ENCODE data around the gene CLEC11A. TPM values are rescaled to one million over a fixed set of nuclear protein-coding genes. Genes with fewer than 3 reads are reported as not detected.
A peak's percentile ranks its signal among the peaks of the same experiment; 100 is the strongest.
"Not testable (repeated sequence)": the region's sequence is repeated elsewhere in the genome, so short reads cannot be mapped to it uniquely, and the experiment has no call there.

Gene CLEC11A
- total RNA-seq, 1 donor from 2014 or later, result 4.0 TPM

DNA sequence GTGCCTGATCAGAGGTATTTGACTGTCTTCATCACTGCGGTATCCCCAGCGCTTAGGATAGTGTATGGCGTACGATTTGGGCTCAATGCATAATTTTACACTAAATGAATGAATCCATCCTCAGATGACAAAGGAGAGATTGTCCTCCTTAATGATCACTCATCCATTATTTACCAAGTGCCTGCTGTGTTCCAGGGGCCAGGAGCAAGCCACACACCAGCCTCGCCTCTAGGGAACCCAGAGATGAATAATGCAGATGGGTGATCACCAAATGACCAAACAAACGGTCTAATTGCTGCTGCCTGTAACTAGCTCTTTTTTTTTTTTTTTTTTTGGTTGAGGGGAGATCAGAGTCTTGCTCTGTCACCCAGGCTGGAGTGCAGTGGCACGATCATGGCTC lies 41.2 kb downstream of the CLEC11A start:
- Mint-ChIP-seq H3K36me3 (ENCODE audit: unreplicated experiment) (no peaks in the 10 kb centered on the region), H3K4me3 (ENCODE audit: unreplicated experiment) (peak overlapping the region; percentile 48), H3K27ac (ENCODE audit: unreplicated experiment) (peak overlapping the region; percentile 59), H3K9me3 (ENCODE audit: unreplicated experiment) (no peaks in the 10 kb centered on the region), H3K4me1 (ENCODE audit: low read depth, unreplicated experiment) (peaks cover 6% of the 10 kb centered on the region), H3K27me3 (ENCODE audit: unreplicated experiment) (peaks cover 10% of the 10 kb centered on the region)
- DNase-seq, result no peak
- TF ChIP-seq, protein P1, sequence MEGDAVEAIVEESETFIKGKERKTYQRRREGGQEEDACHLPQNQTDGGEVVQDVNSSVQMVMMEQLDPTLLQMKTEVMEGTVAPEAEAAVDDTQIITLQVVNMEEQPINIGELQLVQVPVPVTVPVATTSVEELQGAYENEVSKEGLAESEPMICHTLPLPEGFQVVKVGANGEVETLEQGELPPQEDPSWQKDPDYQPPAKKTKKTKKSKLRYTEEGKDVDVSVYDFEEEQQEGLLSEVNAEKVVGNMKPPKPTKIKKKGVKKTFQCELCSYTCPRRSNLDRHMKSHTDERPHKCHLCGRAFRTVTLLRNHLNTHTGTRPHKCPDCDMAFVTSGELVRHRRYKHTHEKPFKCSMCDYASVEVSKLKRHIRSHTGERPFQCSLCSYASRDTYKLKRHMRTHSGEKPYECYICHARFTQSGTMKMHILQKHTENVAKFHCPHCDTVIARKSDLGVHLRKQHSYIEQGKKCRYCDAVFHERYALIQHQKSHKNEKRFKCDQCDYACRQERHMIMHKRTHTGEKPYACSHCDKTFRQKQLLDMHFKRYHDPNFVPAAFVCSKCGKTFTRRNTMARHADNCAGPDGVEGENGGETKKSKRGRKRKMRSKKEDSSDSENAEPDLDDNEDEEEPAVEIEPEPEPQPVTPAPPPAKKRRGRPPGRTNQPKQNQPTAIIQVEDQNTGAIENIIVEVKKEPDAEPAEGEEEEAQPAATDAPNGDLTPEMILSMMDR (IDR thresholded peaks at IDR 0.05; ENCODE audit: partially characterized antibody, unreplicated experiment), result no peak

DNA sequence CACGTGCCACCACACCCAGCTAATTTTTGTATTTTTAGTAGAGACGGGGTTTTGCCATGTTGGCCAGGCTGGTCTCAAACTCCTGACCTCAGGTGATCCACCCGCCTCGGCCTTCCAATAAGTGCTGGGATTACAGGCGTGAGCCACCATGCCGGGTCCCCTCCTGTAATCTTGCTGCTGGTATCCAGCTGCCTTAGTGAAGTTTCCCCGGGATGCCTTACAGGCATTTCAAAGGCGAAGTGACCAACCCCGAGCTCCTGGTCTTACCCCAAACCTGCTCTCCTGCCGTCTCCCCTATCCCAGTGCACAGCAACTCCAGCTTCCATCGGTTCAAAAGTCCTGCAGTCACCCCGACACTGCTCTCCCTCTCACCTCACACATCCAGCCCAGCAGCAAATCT lies 43.6 kb downstream of the CLEC11A start:
- not testable (repeated sequence) for H3K4me1 Mint-ChIP-seq (ENCODE audit: low read depth, unreplicated experiment); H3K36me3 Mint-ChIP-seq (ENCODE audit: unreplicated experiment); DNase-seq; H3K4me3 Mint-ChIP-seq (ENCODE audit: unreplicated experiment); H3K27ac Mint-ChIP-seq (ENCODE audit: unreplicated experiment); H3K9me3 Mint-ChIP-seq (ENCODE audit: unreplicated experiment); H3K27me3 Mint-ChIP-seq (ENCODE audit: unreplicated experiment)

DNA sequence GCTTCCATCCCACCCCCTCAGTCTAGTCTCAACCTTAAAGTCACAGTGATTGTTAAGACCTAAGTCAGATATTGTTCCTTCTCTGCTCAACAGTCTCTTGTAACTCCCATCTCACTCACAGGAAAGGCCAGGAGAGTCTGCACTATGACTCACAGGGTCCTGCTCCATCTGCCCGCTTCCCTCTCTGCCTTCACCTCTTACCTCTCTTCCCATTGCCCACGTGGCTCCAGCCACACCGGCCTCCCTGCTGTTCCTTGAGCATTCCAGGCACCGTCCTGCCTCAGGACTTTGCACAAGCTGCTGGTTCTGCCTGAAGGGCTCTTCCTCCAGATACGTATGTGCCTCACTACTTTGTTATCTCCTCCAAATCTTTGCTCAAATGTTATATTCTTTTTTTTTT lies 44.1 kb downstream of the CLEC11A start:
- DNase-seq; H3K4me3 Mint-ChIP-seq (ENCODE audit: unreplicated experiment); H3K27me3 Mint-ChIP-seq (ENCODE audit: unreplicated experiment); H3K4me1 Mint-ChIP-seq (ENCODE audit: low read depth, unreplicated experiment); H3K9me3 Mint-ChIP-seq (ENCODE audit: unreplicated experiment); H3K36me3 Mint-ChIP-seq (ENCODE audit: unreplicated experiment); H3K27ac Mint-ChIP-seq (ENCODE audit: unreplicated experiment): not testable (repeated sequence)

DNA sequence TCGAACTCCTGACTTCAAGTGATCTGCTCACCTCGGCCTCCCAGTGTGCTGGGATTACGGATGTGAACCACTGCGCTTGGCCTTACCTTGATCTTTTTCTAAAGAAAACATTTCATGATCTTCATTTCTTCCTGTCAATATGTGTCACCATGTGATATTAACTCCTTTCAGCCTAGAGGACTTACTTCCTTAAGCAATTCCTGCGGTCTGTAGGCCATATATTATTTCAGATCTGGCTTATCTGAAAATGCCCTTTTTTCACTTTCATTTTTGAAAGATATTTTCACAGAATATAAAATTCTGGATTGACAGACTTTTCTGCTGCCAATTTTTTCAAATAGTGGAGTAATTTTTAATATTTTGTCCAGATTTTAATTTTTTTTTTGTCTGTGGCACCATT lies 45.1 kb downstream of the CLEC11A start:
- Mint-ChIP-seq H3K9me3 (ENCODE audit: unreplicated experiment) (no peaks in the 10 kb centered on the region), H3K27ac (ENCODE audit: unreplicated experiment) (no peak overlapping the region), H3K4me3 (ENCODE audit: unreplicated experiment) (no peak overlapping the region), H3K36me3 (ENCODE audit: unreplicated experiment) (no peaks in the 10 kb centered on the region), H3K27me3 (ENCODE audit: unreplicated experiment) (peaks cover 5% of the 10 kb centered on the region), H3K4me1 (ENCODE audit: low read depth, unreplicated experiment) (peaks cover 6% of the 10 kb centered on the region)
- no peak for DNase-seq
- TF ChIP-seq, protein P1 (IDR thresholded peaks at IDR 0.05; ENCODE audit: partially characterized antibody, unreplicated experiment), result no peak

DNA sequence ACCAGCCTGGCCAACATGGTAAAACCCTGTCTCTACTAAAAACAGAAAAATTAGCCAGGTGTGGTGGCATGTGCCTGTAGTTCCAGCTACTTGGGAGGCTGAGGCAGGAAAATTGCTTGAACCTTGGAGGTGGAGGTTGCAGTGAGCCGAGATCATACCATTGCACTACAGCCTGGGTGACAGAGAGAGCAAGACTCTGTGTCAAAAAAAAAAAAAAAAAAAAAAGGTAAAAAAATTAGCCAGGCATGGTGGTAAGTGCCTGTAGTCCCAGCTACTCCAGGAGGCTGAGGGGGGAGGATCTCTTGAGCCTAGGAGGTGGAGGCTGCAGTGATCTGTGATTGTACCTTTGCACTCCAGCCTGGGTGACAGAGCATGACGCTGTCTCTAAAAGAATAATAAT lies 47.0 kb downstream of the CLEC11A start, which contains the start of gene GPR32:
TSS of gene GPR32 (plus strand) at position 301 of the 400 bp plus-strand sequence. CDS start 137 bp downstream, outside the sequence.
- DNase-seq; H3K4me3 Mint-ChIP-seq (ENCODE audit: unreplicated experiment); H3K9me3 Mint-ChIP-seq (ENCODE audit: unreplicated experiment); H3K4me1 Mint-ChIP-seq (ENCODE audit: low read depth, unreplicated experiment); H3K27ac Mint-ChIP-seq (ENCODE audit: unreplicated experiment); H3K27me3 Mint-ChIP-seq (ENCODE audit: unreplicated experiment); H3K36me3 Mint-ChIP-seq (ENCODE audit: unreplicated experiment): not testable (repeated sequence)

DNA sequence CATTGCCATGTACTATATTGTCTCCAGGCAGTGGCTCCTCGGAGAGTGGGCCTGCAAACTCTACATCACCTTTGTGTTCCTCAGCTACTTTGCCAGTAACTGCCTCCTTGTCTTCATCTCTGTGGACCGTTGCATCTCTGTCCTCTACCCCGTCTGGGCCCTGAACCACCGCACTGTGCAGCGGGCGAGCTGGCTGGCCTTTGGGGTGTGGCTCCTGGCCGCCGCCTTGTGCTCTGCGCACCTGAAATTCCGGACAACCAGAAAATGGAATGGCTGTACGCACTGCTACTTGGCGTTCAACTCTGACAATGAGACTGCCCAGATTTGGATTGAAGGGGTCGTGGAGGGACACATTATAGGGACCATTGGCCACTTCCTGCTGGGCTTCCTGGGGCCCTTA lies 47.7 kb downstream of the CLEC11A start:
- Mint-ChIP-seq H3K4me1 (ENCODE audit: low read depth, unreplicated experiment) (no peaks in the 10 kb centered on the region), H3K36me3 (ENCODE audit: unreplicated experiment) (no peaks in the 10 kb centered on the region), H3K4me3 (ENCODE audit: unreplicated experiment) (no peak overlapping the region), H3K9me3 (ENCODE audit: unreplicated experiment) (no peaks in the 10 kb centered on the region), H3K27me3 (ENCODE audit: unreplicated experiment) (peaks cover 2% of the 10 kb centered on the region), H3K27ac (ENCODE audit: unreplicated experiment) (no peak overlapping the region)
- TF ChIP-seq, protein P1 (IDR thresholded peaks at IDR 0.05; ENCODE audit: partially characterized antibody, unreplicated experiment), result no peak
- no peak for DNase-seq

DNA sequence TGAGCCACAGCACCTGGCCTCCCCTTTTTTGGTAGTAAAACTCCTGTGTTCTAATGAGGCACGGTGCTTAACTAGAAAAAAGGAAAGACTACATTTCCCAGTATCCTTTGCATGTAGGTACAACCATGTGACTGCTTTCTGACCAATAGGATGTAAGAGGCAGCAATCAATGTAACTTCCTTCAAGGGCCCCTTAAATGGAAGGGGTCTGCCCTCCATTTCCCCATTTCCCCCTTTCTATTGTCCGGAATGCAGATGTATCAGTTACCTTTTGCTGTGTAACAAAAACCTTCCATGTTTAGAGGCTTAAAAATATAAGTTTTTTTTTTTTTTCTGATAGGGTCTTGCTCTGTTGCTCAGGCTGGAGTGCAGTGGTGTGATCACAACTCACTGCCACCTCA lies 49.3 kb downstream of the CLEC11A start:
- Mint-ChIP-seq H3K36me3 (ENCODE audit: unreplicated experiment) (no peaks in the 10 kb centered on the region), H3K4me1 (ENCODE audit: low read depth, unreplicated experiment) (peaks cover 2% of the 10 kb centered on the region), H3K4me3 (ENCODE audit: unreplicated experiment) (no peak overlapping the region), H3K9me3 (ENCODE audit: unreplicated experiment) (no peaks in the 10 kb centered on the region), H3K27me3 (ENCODE audit: unreplicated experiment) (peaks cover 3% of the 10 kb centered on the region), H3K27ac (ENCODE audit: unreplicated experiment) (no peak overlapping the region)
- DNase-seq, result no peak
- TF ChIP-seq, protein P1 (IDR thresholded peaks at IDR 0.05; ENCODE audit: partially characterized antibody, unreplicated experiment), result no peak

DNA sequence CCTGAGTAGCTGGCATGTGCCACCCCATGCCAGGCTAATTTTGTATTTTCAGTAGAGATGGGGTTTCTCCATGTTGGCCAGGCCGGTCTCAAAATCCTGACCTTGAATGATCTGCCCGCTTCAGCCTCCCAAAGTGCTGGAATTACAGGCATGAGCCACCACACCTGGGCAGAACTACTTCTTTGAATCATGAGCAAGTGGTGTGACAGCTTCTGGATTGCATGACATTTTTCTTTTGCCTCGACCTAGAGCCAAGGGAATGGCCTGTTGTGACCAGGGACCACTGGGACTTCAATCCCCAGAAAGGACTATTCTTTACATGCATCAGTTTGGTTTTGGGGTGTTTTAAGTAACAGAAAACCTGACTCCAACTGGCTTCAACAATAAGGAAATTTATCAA lies 49.7 kb downstream of the CLEC11A start:
- H3K27me3 Mint-ChIP-seq (ENCODE audit: unreplicated experiment); DNase-seq; H3K4me1 Mint-ChIP-seq (ENCODE audit: low read depth, unreplicated experiment); H3K4me3 Mint-ChIP-seq (ENCODE audit: unreplicated experiment); H3K9me3 Mint-ChIP-seq (ENCODE audit: unreplicated experiment); H3K36me3 Mint-ChIP-seq (ENCODE audit: unreplicated experiment); H3K27ac Mint-ChIP-seq (ENCODE audit: unreplicated experiment): not testable (repeated sequence)

DNA sequence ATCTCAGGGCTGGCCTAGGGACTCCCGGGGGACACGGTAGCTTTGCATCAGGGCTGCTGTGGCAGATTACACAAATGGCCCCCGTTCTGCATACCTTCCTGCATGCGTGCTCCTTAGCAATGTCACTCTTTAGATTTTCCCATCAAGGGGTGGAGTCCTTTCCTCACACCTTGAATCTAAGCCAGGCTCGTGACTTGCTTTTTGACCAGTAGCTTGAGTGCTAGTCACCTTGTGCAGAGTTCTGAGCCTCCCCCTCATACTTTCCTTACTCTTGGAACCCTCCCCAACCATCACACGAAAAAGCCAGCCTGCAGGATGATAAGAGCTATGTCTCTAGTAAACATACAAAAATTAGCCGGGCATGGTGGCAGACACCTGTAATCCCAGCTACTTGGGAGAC lies 50.3 kb downstream of the CLEC11A start:
- H3K27ac Mint-ChIP-seq (ENCODE audit: unreplicated experiment); H3K36me3 Mint-ChIP-seq (ENCODE audit: unreplicated experiment); H3K4me1 Mint-ChIP-seq (ENCODE audit: low read depth, unreplicated experiment); DNase-seq; H3K9me3 Mint-ChIP-seq (ENCODE audit: unreplicated experiment); H3K4me3 Mint-ChIP-seq (ENCODE audit: unreplicated experiment): not testable (repeated sequence)
- H3K27me3 Mint-ChIP-seq (ENCODE audit: unreplicated experiment), result peaks cover 11% of the 10 kb centered on the region
